ENCODE results near the gene CALR3. TPM values are rescaled to one million over a fixed set of nuclear protein-coding genes. Genes with fewer than 3 reads are reported as not detected.
"Not testable (repeated sequence)": the region's sequence is repeated elsewhere in the genome, so short reads cannot be mapped to it uniquely, and the experiment has no call there.

The CALR3 gene
- total RNA-seq, 1 experiment from 2014 or later = not detected

GRCh38 chr19:16506961-16507360 is 11.0 kb upstream of the CALR3 start:
- H3K36me3 ChIP-seq (ENCODE audit: control insufficient read depth, insufficient read depth, low read length) = no peaks in the 10 kb centered on the region
- no peaks in the 10 kb centered on the region for H3K9me3 ChIP-seq (ENCODE audit: control insufficient read depth, insufficient read depth, low read depth, low read length)
- no peak overlapping the region for H3K27ac ChIP-seq (ENCODE audit: low read length)
- POLR2A ChIA-PET = no interaction called here
- H3K4me3 ChIP-seq (ENCODE audit: low read depth in 2 of 2, low read length in 2 of 2) = no peak overlapping the region
- BruUV-seq (replicated peaks) = no TSS peak
- intact Hi-C loops (cut with micrococcal nuclease; ENCODE audit: unreplicated experiment) = no loop called here
- ATAC-seq (no peak), DNase-seq (ENCODE audit: low read depth, low spot score) (no peak)
- TF ChIP-seq, protein P1, sequence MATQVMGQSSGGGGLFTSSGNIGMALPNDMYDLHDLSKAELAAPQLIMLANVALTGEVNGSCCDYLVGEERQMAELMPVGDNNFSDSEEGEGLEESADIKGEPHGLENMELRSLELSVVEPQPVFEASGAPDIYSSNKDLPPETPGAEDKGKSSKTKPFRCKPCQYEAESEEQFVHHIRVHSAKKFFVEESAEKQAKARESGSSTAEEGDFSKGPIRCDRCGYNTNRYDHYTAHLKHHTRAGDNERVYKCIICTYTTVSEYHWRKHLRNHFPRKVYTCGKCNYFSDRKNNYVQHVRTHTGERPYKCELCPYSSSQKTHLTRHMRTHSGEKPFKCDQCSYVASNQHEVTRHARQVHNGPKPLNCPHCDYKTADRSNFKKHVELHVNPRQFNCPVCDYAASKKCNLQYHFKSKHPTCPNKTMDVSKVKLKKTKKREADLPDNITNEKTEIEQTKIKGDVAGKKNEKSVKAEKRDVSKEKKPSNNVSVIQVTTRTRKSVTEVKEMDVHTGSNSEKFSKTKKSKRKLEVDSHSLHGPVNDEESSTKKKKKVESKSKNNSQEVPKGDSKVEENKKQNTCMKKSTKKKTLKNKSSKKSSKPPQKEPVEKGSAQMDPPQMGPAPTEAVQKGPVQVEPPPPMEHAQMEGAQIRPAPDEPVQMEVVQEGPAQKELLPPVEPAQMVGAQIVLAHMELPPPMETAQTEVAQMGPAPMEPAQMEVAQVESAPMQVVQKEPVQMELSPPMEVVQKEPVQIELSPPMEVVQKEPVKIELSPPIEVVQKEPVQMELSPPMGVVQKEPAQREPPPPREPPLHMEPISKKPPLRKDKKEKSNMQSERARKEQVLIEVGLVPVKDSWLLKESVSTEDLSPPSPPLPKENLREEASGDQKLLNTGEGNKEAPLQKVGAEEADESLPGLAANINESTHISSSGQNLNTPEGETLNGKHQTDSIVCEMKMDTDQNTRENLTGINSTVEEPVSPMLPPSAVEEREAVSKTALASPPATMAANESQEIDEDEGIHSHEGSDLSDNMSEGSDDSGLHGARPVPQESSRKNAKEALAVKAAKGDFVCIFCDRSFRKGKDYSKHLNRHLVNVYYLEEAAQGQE (IDR thresholded peaks at IDR 0.05; ENCODE audit: insufficient read depth in 1 of 2, low read depth in 2 of 2, low read length in 1 of 2) = no peak
- no peak for TF ChIP-seq SIN3A (IDR thresholded peaks at IDR 0.05; ENCODE audit: borderline replicate concordance, insufficient read depth, low read depth, low read length)
- TF ChIP-seq POLR2AphosphoS5 (IDR thresholded peaks at IDR 0.05; ENCODE audit: low read depth, low read length) = no peak
- TF ChIP-seq, protein P2, sequence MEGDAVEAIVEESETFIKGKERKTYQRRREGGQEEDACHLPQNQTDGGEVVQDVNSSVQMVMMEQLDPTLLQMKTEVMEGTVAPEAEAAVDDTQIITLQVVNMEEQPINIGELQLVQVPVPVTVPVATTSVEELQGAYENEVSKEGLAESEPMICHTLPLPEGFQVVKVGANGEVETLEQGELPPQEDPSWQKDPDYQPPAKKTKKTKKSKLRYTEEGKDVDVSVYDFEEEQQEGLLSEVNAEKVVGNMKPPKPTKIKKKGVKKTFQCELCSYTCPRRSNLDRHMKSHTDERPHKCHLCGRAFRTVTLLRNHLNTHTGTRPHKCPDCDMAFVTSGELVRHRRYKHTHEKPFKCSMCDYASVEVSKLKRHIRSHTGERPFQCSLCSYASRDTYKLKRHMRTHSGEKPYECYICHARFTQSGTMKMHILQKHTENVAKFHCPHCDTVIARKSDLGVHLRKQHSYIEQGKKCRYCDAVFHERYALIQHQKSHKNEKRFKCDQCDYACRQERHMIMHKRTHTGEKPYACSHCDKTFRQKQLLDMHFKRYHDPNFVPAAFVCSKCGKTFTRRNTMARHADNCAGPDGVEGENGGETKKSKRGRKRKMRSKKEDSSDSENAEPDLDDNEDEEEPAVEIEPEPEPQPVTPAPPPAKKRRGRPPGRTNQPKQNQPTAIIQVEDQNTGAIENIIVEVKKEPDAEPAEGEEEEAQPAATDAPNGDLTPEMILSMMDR (IDR thresholded peaks at IDR 0.05) = no peak
- TF ChIP-seq TCF7L2 (IDR thresholded peaks at IDR 0.05; ENCODE audit: low read depth, low read length) = no peak
- in situ Hi-C loops (cut with HindIII; ENCODE audit: low pct_unique_long_range_greater_than_20kb, low sequenced_read_pairs) = no loop called here
- no peaks in the 10 kb centered on the region for H3K27me3 ChIP-seq (ENCODE audit: control insufficient read depth, insufficient read depth, low read length)
- no peaks in the 10 kb centered on the region for H3K4me1 ChIP-seq (ENCODE audit: control insufficient read depth, insufficient read depth, low read length)
- CTCF ChIA-PET = no interaction called here

GRCh38 chr19:16506161-16506560 is 10.2 kb upstream of the CALR3 start:
- in situ Hi-C loops (cut with HindIII; ENCODE audit: low pct_unique_long_range_greater_than_20kb, low sequenced_read_pairs); BruUV-seq (replicated peaks); H3K36me3 ChIP-seq (ENCODE audit: control insufficient read depth, insufficient read depth, low read length); H3K27ac ChIP-seq (ENCODE audit: low read length); H3K9me3 ChIP-seq (ENCODE audit: control insufficient read depth, insufficient read depth, low read depth, low read length); DNase-seq (ENCODE audit: low read depth, low spot score); intact Hi-C loops (cut with micrococcal nuclease; ENCODE audit: unreplicated experiment); H3K4me1 ChIP-seq (ENCODE audit: control insufficient read depth, insufficient read depth, low read length); H3K4me3 ChIP-seq (ENCODE audit: low read depth in 2 of 2, low read length in 2 of 2); POLR2A ChIA-PET; CTCF ChIA-PET; ATAC-seq; H3K27me3 ChIP-seq (ENCODE audit: control insufficient read depth, insufficient read depth, low read length): not testable (repeated sequence)

- TF ChIP-seq POLR2AphosphoS5 (IDR thresholded peaks at IDR 0.05; ENCODE audit: low read depth, low read length) (no peak), TCF7L2 (IDR thresholded peaks at IDR 0.05; ENCODE audit: low read depth, low read length) (no peak), SIN3A (IDR thresholded peaks at IDR 0.05; ENCODE audit: borderline replicate concordance, insufficient read depth, low read depth, low read length) (no peak)
- TF ChIP-seq, protein P1 (IDR thresholded peaks at IDR 0.05; ENCODE audit: insufficient read depth in 1 of 2, low read depth in 2 of 2, low read length in 1 of 2) = no peak
- TF ChIP-seq, protein P2 (IDR thresholded peaks at IDR 0.05) = no peak
- CTCF ChIA-PET = interaction anchor here (0.7 kb wide), 1 partner anchor 915 kb away, joined by 4 read pairs; no protein-coding TSS in a partner anchor
- POLR2A ChIA-PET = no interaction called here
- DNase-seq (ENCODE audit: low read depth, low spot score) (no peak), ATAC-seq (no peak)
- Histone ChIP-seq H3K9me3 (ENCODE audit: control insufficient read depth, insufficient read depth, low read depth, low read length) (no peaks in the 10 kb centered on the region), H3K4me3 (ENCODE audit: low read depth in 2 of 2, low read length in 2 of 2) (no peak overlapping the region), H3K36me3 (ENCODE audit: control insufficient read depth, insufficient read depth, low read length) (no peaks in the 10 kb centered on the region), H3K4me1 (ENCODE audit: control insufficient read depth, insufficient read depth, low read length) (no peaks in the 10 kb centered on the region), H3K27ac (ENCODE audit: low read length) (no peak overlapping the region), H3K27me3 (ENCODE audit: control insufficient read depth, insufficient read depth, low read length) (no peaks in the 10 kb centered on the region)
- in situ Hi-C loops (cut with HindIII; ENCODE audit: low pct_unique_long_range_greater_than_20kb, low sequenced_read_pairs) = no loop called here
- intact Hi-C loops (cut with micrococcal nuclease; ENCODE audit: unreplicated experiment) = no loop called here
- BruUV-seq (replicated peaks) = no TSS peak
Observed at GRCh38 chr19:16504271-16504670, 8.3 kb upstream of the CALR3 start.

All from Panc1 (cell line).